GM12878 (cell line): ENCODE data around the gene AP1S1. TPM values are rescaled to one million over a fixed set of nuclear protein-coding genes. Genes with fewer than 3 reads are reported as not detected.

ENCODE experiments used
- ATAC-seq: fragments of 200-7000 bp; cut with Tn5 transposase; 3 replicates; pipeline ENCODE4 v1.9.1; 2020; ENCODE audit warnings: mild to moderate bottlenecking, moderate library complexity
- BruUV-seq: library from RNA; stranded (reverse); fragments of 400-500 nt; replicated peaks from 2 replicates; lab custom pipeline; 2021; lab: Mats Ljungman, UMichigan
- CTCF ChIA-PET: fragments of 300-600 bp; sonication (Branson Sonifier 250); formaldehyde crosslinking; extraction: SDS; loops from one replicate; lab custom pipeline; 2021; ENCODE audit warnings: inconsistent platforms; lab: Yijun Ruan, JAX
- POLR2A ChIA-PET: fragments of 350-600 bp; formaldehyde crosslinking; extraction: SDS; loops from one replicate; lab custom pipeline; 2021; ENCODE audit warnings: inconsistent platforms; lab: Charles Lee
- RAD21 ChIA-PET: fragments of 300-600 bp; sonication (Branson Sonifier 250); formaldehyde crosslinking; loops from one replicate; lab custom pipeline; 2023; ENCODE audit warnings: antibody characterized with exemption; ENCODE audit not compliant: unreplicated experiment; lab: Charles Lee
- SMC1A ChIA-PET: fragments of 300-600 bp; sonication (Branson Sonifier 250); formaldehyde crosslinking; loops from one replicate; lab custom pipeline; 2023; ENCODE audit not compliant: unreplicated experiment, uncharacterized antibody; lab: Charles Lee
- DNase-seq: peaks from one replicate; pipeline ENCODE4 v3.0.0-alpha.2; 2011; ENCODE audit warnings: low read depth, low spot score
- FAIRE-seq: peaks from 3 replicates; lab custom pipeline; 2011; peaks lifted over from hg19 to GRCh38; lab: Jason Lieb, UNC
- H2AFZ ChIP-seq: 2 replicates; pipeline ENCODE4 v1.6.0; 2011; ENCODE audit warnings: low read depth, low read length, control low read depth; ENCODE audit not compliant: control insufficient read depth
- H3K27ac ChIP-seq: 2 replicates; pipeline ENCODE4 v1.5.1; 2011; ENCODE audit warnings: control low read depth; ENCODE audit not compliant: control insufficient read depth, insufficient read depth
- H3K27me3 ChIP-seq, 2 experiments: replicated peaks in 1 of 2; 2 replicates each; pipeline versions ENCODE4 v1.6.0 to v1.6.1; 2011; ENCODE audit warnings: low read length in 1 of 2; ENCODE audit not compliant: control insufficient read depth in 2 of 2, insufficient read depth in 2 of 2
- H3K36me3 ChIP-seq, 2 experiments: 2 replicates each; pipeline ENCODE4 v1.5.1; 2011; ENCODE audit warnings: low read length in 1 of 2; ENCODE audit not compliant: control insufficient read depth in 2 of 2, insufficient read depth in 2 of 2
- H3K4me1 ChIP-seq: 2 replicates; pipeline ENCODE4 v1.6.1; 2011; ENCODE audit warnings: mild to moderate bottlenecking, low read length, moderate library complexity, mixed read lengths; ENCODE audit not compliant: control insufficient read depth, insufficient read depth
- H3K4me2 ChIP-seq: 2 replicates; pipeline ENCODE4 v1.6.0; 2011; ENCODE audit warnings: control low read depth; ENCODE audit not compliant: control insufficient read depth, insufficient read depth
- H3K4me3 ChIP-seq: fragments of 200-600 bp; sonication (generic); 2 replicates; pipeline ENCODE4 v1.5.1; 2016
- H3K79me2 ChIP-seq: 2 replicates; pipeline ENCODE4 v1.6.0; 2011; ENCODE audit warnings: low read length; ENCODE audit not compliant: control insufficient read depth, insufficient read depth
- H3K9ac ChIP-seq: 2 replicates; pipeline ENCODE4 v1.8.0; 2011; ENCODE audit warnings: low read length, control low read depth, mixed read lengths; ENCODE audit not compliant: control insufficient read depth, insufficient read depth
- H3K9me3 ChIP-seq: replicated peaks from 3 replicates; pipeline ENCODE4 v1.5.1; 2011; ENCODE audit warnings: mild to moderate bottlenecking, low read length; ENCODE audit not compliant: control insufficient read depth, insufficient read depth
- H4K20me1 ChIP-seq: 2 replicates; pipeline ENCODE4 v1.6.0; 2011; ENCODE audit not compliant: control insufficient read depth, insufficient read depth
- BHLHE40 ChIP-seq, 2 experiments: fragments of 450-650 bp in 1 of 2; IDR thresholded peaks; 2 replicates each; pipeline ENCODE4 v1.6.1; 2011 to 2017; ENCODE audit warnings: low read depth in 2 of 2, borderline replicate concordance in 1 of 2, improper control_type of control experiment in 1 of 2, low read length in 1 of 2, mild to moderate bottlenecking in 1 of 2
- CBX3 ChIP-seq: fragments of 200-600 bp; sonication (generic); IDR thresholded peaks from 2 replicates; pipeline ENCODE4 v1.6.1; 2016; ENCODE audit warnings: low read depth, borderline replicate concordance
- ZBTB40 ChIP-seq: fragments of 450-650 bp; IDR thresholded peaks from 2 replicates; pipeline ENCODE4 v1.6.1; 2016; ENCODE audit warnings: mild to moderate bottlenecking, moderate library complexity, borderline replicate concordance
- WGBS: methylation state at CpG from one replicate; pipeline ENCODE4 v1.1.6; 2016; ENCODE audit warnings: low lambda C conversion rate; ENCODE audit not compliant: insufficient replicate concordance, insufficient coverage; ENCODE audit errors: missing lambda C conversion rate; 5-methylcytosine and 5-hydroxymethylcytosine counted together
- in situ Hi-C: fragments of 300-500 bp; cut with MboI; formaldehyde crosslinking; loops from 9 replicates; pipeline ENCODE4 v1.14.3; 2018; ENCODE audit warnings: mixed read lengths
- intact Hi-C: fragments of 100-400 bp; cut with micrococcal nuclease; formaldehyde crosslinking; loops from one replicate; pipeline ENCODE4 v1.14.2; 2022; ENCODE audit not compliant: unreplicated experiment
- polyA plus RNA-seq, 11 experiments: library from polyadenylated mRNA; depleted of rRNA in 4 of 11; unstranded in 6 of 11; stranded (reverse) in 5 of 11; fragments of >200 nt; fragmentation: Nextera tagmentation in 4 of 11; fragmentation: Illumina TruSeq in 1 of 11; extraction: Ambion mirVana in 4 of 11; extraction: Trizol in 1 of 11; gene quantifications; 1 replicate in 1 of 11; 2 replicates in 10 of 11; pipeline versions ENCODE4 v1.2.1 to v1.2.3, GENCODE V29; 2011 to 2016; ENCODE audit warnings: inconsistent platforms in 2 of 11, missing spikeins in 2 of 11, low read depth in 1 of 11
- total RNA-seq, 4 experiments: library from RNA; depleted of rRNA in 3 of 4; stranded (reverse); fragments of >200 nt in 3 of 4; fragmentation: Illumina TruSeq in 1 of 4; extraction: Trizol in 1 of 4; gene quantifications; 2 replicates each; pipeline versions ENCODE4 v1.2.1 to v1.2.3, GENCODE V29; 2013 to 2021

AP1S1 gene
- total and polyA plus RNA-seq, 10 of the 15 experiments (the other 5 are each of a cell fraction or from before 2014, with no cell fraction given), result 2.5 to 121 (median 54.9) TPM

DNA sequence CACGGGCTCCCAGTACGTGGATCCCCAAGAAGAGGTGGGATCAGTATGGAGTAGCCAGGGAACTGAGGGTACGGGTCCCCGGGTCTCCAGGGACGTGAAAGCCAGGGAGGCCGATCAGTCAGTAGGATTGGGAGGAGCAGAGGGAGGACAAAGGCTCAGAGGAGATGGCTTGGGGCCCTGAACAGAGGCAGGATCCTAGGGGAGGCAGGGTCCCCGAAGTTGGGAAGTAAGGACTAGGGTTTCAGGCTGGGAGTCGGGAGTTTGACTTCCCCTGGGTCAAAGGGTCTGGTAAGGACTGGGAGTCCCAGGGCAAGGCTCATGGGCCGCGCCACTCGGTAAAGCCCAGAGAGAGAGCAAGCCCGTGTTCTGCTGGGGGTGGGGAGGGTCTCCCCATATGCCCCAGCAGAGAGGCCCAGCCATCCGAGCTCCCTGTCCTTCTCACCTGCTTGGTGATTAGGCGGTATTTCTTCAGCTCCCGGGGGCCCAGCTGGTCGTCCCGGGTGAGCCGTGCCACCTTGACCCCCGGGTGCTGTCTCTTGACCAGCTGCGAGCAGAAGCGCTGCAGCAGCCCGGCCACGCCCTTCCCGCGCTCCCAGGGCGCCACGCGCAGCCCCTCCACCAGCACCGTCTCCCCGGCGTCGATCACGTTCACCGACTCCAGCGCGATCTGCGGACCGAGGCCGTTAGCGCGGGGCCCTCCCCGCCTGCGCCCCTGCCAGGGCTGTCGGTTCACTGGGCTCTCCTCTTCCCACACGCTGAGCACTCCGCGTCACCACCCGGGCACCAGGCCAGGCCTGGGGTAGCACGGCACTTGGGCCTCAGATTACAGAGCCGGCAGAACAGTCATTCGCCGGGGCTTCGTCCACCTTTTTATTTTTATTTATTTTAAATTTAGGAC, 18.8 kb downstream of the AP1S1 start:
- H3K4me2 ChIP-seq, result peak overlapping the region; percentile 50; the same call in 1 of the 2 replicates
- ChIA-PET POLR2A (interaction anchor here (0.6 to 1.0 kb wide), 3 partner anchors 8 to 29 kb away, joined by 3 to 4 read pairs (median 3); partner anchors contain the start of gene VGF), SMC1A (interaction anchor here (0.7 to 1.8 kb wide), 8 partner anchors 9 to 149 kb away, joined by 3 to 7 read pairs (median 4); partner anchors contain the start of genes IFT22, PLOD3 and ZNHIT1), RAD21 (interaction anchor here (0.9 to 2.4 kb wide), 7 partner anchors 8 to 110 kb away, joined by 3 to 15 read pairs (median 3); partner anchors contain the start of gene VGF)
- peaks cover 26 to 32% of the 10 kb centered on the region in 2 experiments for H3K27me3 ChIP-seq
- H3K4me1 ChIP-seq, result peaks cover 7% of the 10 kb centered on the region; the same call in 1 of the 2 replicates
- no peaks in the 10 kb centered on the region for H3K79me2 ChIP-seq
- no TSS peak for BruUV-seq
- 0 out of 2 replicates have a peak overlapping the region, but pooled peaks have one; percentile 23 for H3K4me3 ChIP-seq
- intact Hi-C loops, result no loop called here
- no peaks in the 10 kb centered on the region; the same call in 2 of the 3 replicates for H3K9me3 ChIP-seq
- H2AFZ ChIP-seq, result no peak overlapping the region; the same call in 1 of the 2 replicates
- no peaks in the 10 kb centered on the region for H4K20me1 ChIP-seq
- no peak for FAIRE-seq
- H3K27ac ChIP-seq, result no peak overlapping the region
- no peak overlapping the region for H3K9ac ChIP-seq
- TF ChIP-seq BHLHE40 (IDR thresholded peaks at IDR 0.05; ENCODE audit: borderline replicate concordance in 1 of 2, low read depth in 2 of 2, low read length in 1 of 2), result peak in 1 of 2 experiments; percentile 17; a peak in 1 of 4 replicates
- TF ChIP-seq CBX3, result no peak
- no peak for TF ChIP-seq ZBTB40
- TF ChIP-seq, all 136 proteins: peak for 1
- H3K36me3 ChIP-seq, result no peaks in the 10 kb centered on the region
- in situ Hi-C loops, result no loop called here
- ATAC-seq (peak; percentile 22), DNase-seq (no peak)
- CTCF ChIA-PET, result interaction anchor here (0.9 to 2.8 kb wide), 8 partner anchors 7 to 110 kb away, joined by 3 to 35 read pairs (median 6); partner anchors contain the start of genes VGF and ZNHIT1
- WGBS, result 10% methylated on average over 45 of the region's 53 CpGs
